Esophagus squamous epithelium (tissue), 4 donors: ENCODE data around the gene DENND1A.
"Not testable (repeated sequence)": the region's sequence is repeated elsewhere in the genome, so short reads cannot be mapped to it uniquely, and the experiment has no call there.

Source experiments
- POLR2A ChIP-seq, 4 donors: fragments of 450-650 bp; IDR thresholded peaks; one replicate each; pipeline ENCODE4 v1.6.1; 2017; ENCODE audit warnings: antibody characterized with exemption in 4 of 4, mild to moderate bottlenecking in 4 of 4, moderate library complexity in 3 of 4
- TF ChIP-seq, protein P1 (sequence below), 6 experiments: fragments of 450-650 bp in 4 of 6; fragments of 200-600 bp in 2 of 6; sonication (generic) in 2 of 6; IDR thresholded peaks; one replicate each; pipeline ENCODE4 v1.5.1; 2016 to 2019; ENCODE audit warnings: antibody characterized with exemption in 6 of 6, mild to moderate bottlenecking in 4 of 6, moderate library complexity in 4 of 6

DNA sequence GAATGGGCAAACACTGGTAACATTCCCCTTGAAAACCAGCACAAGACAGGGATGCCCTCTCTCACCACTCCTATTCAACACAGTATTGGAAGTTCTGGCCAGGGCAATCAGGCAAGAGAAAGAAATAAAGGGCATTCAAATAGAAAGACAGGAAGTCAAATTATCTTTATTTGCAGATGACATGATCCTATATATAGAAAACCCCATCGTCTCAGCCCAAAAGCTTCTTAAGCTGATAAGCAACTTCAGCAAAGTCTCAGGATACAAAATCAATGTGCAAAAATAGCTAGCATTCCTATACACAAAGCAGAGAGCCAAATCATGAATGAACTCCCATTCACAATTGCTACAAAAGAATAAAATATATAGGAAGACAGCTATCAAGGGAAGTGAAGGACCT lies 501.5 kb downstream of the DENND1A start:
- not testable (repeated sequence) for TF ChIP-seq POLR2A (IDR thresholded peaks at IDR 0.05)
- TF ChIP-seq, protein P1, sequence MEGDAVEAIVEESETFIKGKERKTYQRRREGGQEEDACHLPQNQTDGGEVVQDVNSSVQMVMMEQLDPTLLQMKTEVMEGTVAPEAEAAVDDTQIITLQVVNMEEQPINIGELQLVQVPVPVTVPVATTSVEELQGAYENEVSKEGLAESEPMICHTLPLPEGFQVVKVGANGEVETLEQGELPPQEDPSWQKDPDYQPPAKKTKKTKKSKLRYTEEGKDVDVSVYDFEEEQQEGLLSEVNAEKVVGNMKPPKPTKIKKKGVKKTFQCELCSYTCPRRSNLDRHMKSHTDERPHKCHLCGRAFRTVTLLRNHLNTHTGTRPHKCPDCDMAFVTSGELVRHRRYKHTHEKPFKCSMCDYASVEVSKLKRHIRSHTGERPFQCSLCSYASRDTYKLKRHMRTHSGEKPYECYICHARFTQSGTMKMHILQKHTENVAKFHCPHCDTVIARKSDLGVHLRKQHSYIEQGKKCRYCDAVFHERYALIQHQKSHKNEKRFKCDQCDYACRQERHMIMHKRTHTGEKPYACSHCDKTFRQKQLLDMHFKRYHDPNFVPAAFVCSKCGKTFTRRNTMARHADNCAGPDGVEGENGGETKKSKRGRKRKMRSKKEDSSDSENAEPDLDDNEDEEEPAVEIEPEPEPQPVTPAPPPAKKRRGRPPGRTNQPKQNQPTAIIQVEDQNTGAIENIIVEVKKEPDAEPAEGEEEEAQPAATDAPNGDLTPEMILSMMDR (IDR thresholded peaks at IDR 0.05) = not testable (repeated sequence)
